ENCODE data around the gene CFAP46. TPM values are rescaled to one million over a fixed set of nuclear protein-coding genes. Genes with fewer than 3 reads are reported as not detected.

Gene CFAP46
- total and polyA plus RNA-seq, 7 experiments from 2014 or later, result 0.05 TPM; not detected in 6

DNA sequence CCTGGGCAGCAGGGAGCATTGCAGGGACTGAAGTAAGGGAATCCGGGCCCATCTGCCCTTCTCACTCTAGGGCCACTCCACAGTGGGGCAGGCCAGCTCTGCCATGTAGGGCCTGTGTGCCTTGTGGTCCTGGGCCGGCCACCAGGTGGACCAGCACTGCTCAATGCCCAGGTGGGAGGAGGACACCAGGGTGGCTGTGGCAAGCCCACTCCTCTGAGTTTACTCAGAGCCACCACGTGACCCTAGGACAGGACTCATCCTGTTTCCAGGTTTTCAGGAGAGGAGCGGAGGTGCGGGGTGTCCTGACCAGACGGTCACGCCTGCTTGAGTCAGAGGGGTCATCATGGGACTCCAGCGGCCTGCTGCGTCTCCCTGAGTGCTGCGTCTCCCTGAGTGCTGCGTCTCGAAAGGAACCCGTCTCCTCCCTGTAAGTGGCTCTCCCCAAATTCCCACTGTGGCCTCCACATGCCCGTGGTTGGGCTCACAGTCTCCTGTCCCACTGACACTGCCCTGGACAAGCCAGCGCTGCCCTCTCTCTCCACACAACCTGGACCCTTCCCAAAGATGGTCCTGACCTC lies 2.9 kb downstream of the CFAP46 start:
- intact Hi-C loops (cut with micrococcal nuclease), result no loop called here
- Mint-ChIP-seq H3K36me3 (peaks cover 0 to 4% (median 0%) of the 10 kb centered on the region in 5 donors), H3K4me3 (no peak overlapping the region), H3K27me3 (peaks cover 38 to 53% (median 45%) of the 10 kb centered on the region in 5 donors), H3K4me1 (peaks cover 0 to 9% (median 5%) of the 10 kb centered on the region in 7 donors), H3K27ac (peak overlapping the region in 1 of 9 donors; percentile 46), H3K9me3 (peaks cover 0 to 2% (median 0%) of the 10 kb centered on the region in 11 donors)
- ChIA-PET POLR2A (no interaction called here), CTCF (no interaction called here)
- DNase-seq, result no peak
- no peak for ATAC-seq
- Histone ChIP-seq H3K36me3 (ENCODE audit: control insufficient read depth in 2 of 3, insufficient read depth in 3 of 3, low read length in 3 of 3) (no peaks in the 10 kb centered on the region), H3K27me3 (ENCODE audit: control insufficient read depth in 2 of 2, insufficient read depth in 2 of 2, low read length in 2 of 2) (no peaks in the 10 kb centered on the region), H3K9me3 (ENCODE audit: control insufficient read depth in 2 of 3, low read length in 3 of 3) (no peaks in the 10 kb centered on the region), H3K27ac (ENCODE audit: low read depth, low read length) (no peak overlapping the region), H3K4me1 (ENCODE audit: control insufficient read depth in 2 of 2, insufficient read depth in 2 of 2, low read length in 2 of 2) (no peaks in the 10 kb centered on the region), H3K4me3 (ENCODE audit: low read length) (no peak overlapping the region)

DNA sequence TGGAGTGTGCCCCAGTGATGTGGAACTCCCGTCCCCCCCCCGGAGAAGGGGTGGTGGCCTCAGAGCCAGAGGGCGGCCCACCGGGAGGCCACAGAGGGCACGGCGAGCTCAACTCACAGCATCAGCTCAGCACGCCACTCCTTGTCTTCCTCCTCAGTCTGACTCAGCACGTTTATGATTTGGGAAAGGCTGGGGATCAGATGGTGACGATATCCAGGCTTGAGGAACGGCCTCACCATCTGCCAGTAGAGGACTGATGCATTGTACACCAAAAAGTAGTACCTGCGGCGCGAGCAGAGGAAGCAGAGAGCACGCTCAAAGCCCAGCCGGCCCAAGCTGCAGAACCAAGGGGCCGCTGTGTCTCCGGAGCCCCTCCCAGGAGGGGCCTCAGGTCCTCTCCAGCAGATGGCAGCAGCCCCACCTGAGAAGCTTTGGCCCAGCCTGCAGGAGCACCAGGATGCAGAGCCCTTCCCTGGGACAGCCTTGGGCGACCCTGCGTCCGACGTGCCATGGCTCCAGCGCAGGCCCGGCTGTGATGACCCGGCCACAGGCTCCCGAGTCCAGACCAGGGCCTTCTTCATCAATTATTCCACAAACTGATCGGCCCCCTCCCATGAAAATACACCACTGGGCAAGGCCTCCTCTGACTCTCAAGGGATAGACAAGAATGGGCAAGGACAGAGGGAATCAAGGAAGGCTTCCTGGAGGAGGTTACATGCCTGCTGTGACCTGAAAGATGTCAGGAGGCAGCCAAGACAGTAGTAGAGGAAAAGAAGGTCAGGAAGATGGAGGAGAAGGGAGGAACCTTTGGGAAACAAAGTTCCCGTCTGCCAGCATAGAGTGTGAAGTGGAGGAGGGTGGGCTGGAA lies 3.7 kb downstream of the CFAP46 start:
- Histone ChIP-seq H3K36me3 (ENCODE audit: control insufficient read depth in 2 of 3, insufficient read depth in 3 of 3, low read length in 3 of 3) (no peaks in the 10 kb centered on the region), H3K27ac (ENCODE audit: low read depth, low read length) (no peak overlapping the region), H3K9me3 (ENCODE audit: control insufficient read depth in 2 of 3, low read length in 3 of 3) (no peaks in the 10 kb centered on the region), H3K27me3 (ENCODE audit: control insufficient read depth in 2 of 2, insufficient read depth in 2 of 2, low read length in 2 of 2) (no peaks in the 10 kb centered on the region), H3K4me3 (ENCODE audit: low read length) (no peak overlapping the region), H3K4me1 (ENCODE audit: control insufficient read depth in 2 of 2, insufficient read depth in 2 of 2, low read length in 2 of 2) (no peaks in the 10 kb centered on the region)
- DNase-seq, result no peak
- no peak for ATAC-seq
- intact Hi-C loops (cut with micrococcal nuclease), result no loop called here
- Mint-ChIP-seq H3K4me1 (peaks cover 0 to 9% (median 5%) of the 10 kb centered on the region in 7 donors), H3K4me3 (no peak overlapping the region), H3K9me3 (no peaks in the 10 kb centered on the region), H3K27me3 (peaks cover 31 to 45% (median 37%) of the 10 kb centered on the region in 5 donors), H3K27ac (peak overlapping the region in 1 of 9 donors; percentile 46), H3K36me3 (peaks cover 0 to 4% (median 0%) of the 10 kb centered on the region in 5 donors)
- POLR2A ChIA-PET, result no interaction called here
- CTCF ChIA-PET, result no interaction called here

DNA sequence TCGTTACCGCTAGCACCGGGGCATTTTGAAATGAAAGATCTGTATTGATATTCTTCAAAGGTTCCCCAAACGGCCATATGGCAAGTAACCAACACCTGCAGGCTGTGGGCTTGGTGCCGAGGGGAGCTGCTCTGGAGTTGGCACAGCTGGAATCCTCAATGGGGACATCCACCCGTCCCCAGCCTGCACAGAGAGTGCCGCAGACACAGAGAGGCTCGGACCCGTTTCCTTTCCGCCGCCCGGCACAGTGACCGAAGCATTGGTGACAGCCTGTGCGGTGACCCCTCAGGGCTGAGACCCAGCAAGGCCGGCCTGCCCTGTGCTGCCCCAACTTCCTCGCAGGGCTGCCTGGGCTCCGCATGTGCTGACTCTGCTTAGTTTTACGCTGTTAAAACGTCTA lies 4.5 kb downstream of the CFAP46 start:
- CTCF ChIA-PET, result no interaction called here
- no peak for ATAC-seq
- no peaks in the 10 kb centered on the region for H3K36me3 ChIP-seq (ENCODE audit: control insufficient read depth in 2 of 3, insufficient read depth in 3 of 3, low read length in 3 of 3)
- DNase-seq, result no peak
- no peaks in the 10 kb centered on the region for H3K4me1 ChIP-seq (ENCODE audit: control insufficient read depth in 2 of 2, insufficient read depth in 2 of 2, low read length in 2 of 2)
- intact Hi-C loops (cut with micrococcal nuclease), result no loop called here
- H3K4me3 ChIP-seq (ENCODE audit: low read length), result no peak overlapping the region
- H3K9me3 ChIP-seq (ENCODE audit: control insufficient read depth in 2 of 3, low read length in 3 of 3), result no peaks in the 10 kb centered on the region
- Mint-ChIP-seq H3K36me3 (peaks cover 0 to 3% (median 0%) of the 10 kb centered on the region in 5 donors), H3K27ac (no peak overlapping the region), H3K27me3 (peaks cover 29 to 42% (median 35%) of the 10 kb centered on the region in 5 donors), H3K9me3 (no peaks in the 10 kb centered on the region), H3K4me1 (peaks cover 0 to 7% (median 3%) of the 10 kb centered on the region in 7 donors), H3K4me3 (no peak overlapping the region)
- no peaks in the 10 kb centered on the region for H3K27me3 ChIP-seq (ENCODE audit: control insufficient read depth in 2 of 2, insufficient read depth in 2 of 2, low read length in 2 of 2)
- POLR2A ChIA-PET, result no interaction called here
- no peak overlapping the region for H3K27ac ChIP-seq (ENCODE audit: low read depth, low read length)

DNA sequence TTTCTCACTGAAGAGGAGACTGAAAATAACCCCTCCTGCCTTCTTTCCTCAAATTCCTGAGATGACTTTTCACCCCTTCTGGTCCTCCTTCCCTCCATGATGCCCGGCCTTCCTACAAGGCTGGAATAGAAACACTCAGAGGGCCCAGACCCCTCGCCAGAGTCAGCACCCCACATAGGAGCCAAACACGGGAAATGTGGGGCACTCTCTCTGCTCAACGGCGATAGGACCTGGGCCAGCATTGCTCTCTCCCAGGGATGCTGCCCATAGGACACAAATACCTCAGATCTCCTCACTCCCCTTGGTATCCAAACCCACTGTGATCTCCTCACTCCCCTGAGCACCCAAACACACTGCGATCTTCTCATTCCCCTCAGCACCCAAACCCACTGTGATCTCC lies 7.4 kb downstream of the CFAP46 start:
- Histone ChIP-seq H3K4me3 (ENCODE audit: low read length) (no peak overlapping the region), H3K36me3 (ENCODE audit: control insufficient read depth in 2 of 3, insufficient read depth in 3 of 3, low read length in 3 of 3) (no peaks in the 10 kb centered on the region), H3K9me3 (ENCODE audit: control insufficient read depth in 2 of 3, low read length in 3 of 3) (no peaks in the 10 kb centered on the region), H3K27me3 (ENCODE audit: control insufficient read depth in 2 of 2, insufficient read depth in 2 of 2, low read length in 2 of 2) (no peaks in the 10 kb centered on the region), H3K27ac (ENCODE audit: low read depth, low read length) (no peak overlapping the region), H3K4me1 (ENCODE audit: control insufficient read depth in 2 of 2, insufficient read depth in 2 of 2, low read length in 2 of 2) (no peaks in the 10 kb centered on the region)
- no peaks in the 10 kb centered on the region for H3K9me3 Mint-ChIP-seq
- POLR2A ChIA-PET, result no interaction called here
- H3K27ac Mint-ChIP-seq, result no peak overlapping the region
- no peak overlapping the region for H3K4me3 Mint-ChIP-seq
- ATAC-seq, result no peak
- DNase-seq, result no peak
- no peaks in the 10 kb centered on the region for H3K36me3 Mint-ChIP-seq
- CTCF ChIA-PET, result no interaction called here
- peaks cover 7 to 18% (median 10%) of the 10 kb centered on the region in 5 donors for H3K27me3 Mint-ChIP-seq
- intact Hi-C loops (cut with micrococcal nuclease), result no loop called here
- peaks cover 0 to 9% (median 0%) of the 10 kb centered on the region in 7 donors for H3K4me1 Mint-ChIP-seq

DNA sequence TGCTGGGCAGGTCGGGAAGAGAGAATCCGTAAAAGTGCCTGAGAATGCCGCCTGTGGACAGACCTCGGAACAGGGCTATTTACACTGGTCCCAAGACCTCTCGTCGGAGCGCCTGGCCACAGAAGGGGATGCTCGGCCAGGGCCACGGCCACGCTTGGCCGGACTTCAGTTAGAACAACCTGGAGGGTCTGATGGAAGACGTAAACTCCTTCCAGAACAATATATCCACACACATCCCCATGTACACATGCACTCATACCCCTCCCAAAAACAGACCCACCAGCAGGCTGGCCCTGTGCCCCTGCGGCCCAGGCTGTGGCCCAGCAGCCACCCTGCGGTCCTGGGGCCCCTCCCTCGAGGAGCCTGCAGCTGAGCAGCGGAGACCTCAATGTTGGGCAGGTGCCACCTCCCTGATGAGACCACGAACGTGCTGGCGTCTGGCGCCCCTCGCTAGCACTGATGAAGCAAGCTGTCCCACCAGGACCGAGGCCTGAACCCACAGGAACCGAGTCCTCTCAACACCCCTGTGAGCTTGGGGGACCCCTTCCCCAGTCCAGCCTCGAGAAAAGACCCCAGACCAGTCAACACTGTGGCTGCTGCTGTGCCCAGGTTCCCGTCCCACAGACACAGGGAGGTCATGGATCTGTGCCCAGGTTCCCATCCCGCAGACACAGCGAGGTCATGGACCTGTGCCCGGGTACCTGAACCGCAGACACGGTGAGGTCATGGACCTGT lies 8.9 kb downstream of the CFAP46 start:
- H3K36me3 ChIP-seq (ENCODE audit: control insufficient read depth in 2 of 3, insufficient read depth in 3 of 3, low read length in 3 of 3), result no peaks in the 10 kb centered on the region
- intact Hi-C loops (cut with micrococcal nuclease), result no loop called here
- no peaks in the 10 kb centered on the region for H3K27me3 ChIP-seq (ENCODE audit: control insufficient read depth in 2 of 2, insufficient read depth in 2 of 2, low read length in 2 of 2)
- H3K4me1 ChIP-seq (ENCODE audit: control insufficient read depth in 2 of 2, insufficient read depth in 2 of 2, low read length in 2 of 2), result no peaks in the 10 kb centered on the region
- ATAC-seq (no peak), DNase-seq (no peak)
- ChIA-PET POLR2A (no interaction called here), CTCF (no interaction called here)
- Mint-ChIP-seq H3K27ac (no peak overlapping the region), H3K4me3 (no peak overlapping the region), H3K9me3 (no peaks in the 10 kb centered on the region), H3K27me3 (peaks cover 0 to 3% (median 0%) of the 10 kb centered on the region in 5 donors), H3K36me3 (no peaks in the 10 kb centered on the region), H3K4me1 (peaks cover 0 to 10% (median 0%) of the 10 kb centered on the region in 7 donors)
- no peaks in the 10 kb centered on the region for H3K9me3 ChIP-seq (ENCODE audit: control insufficient read depth in 2 of 3, low read length in 3 of 3)
- no peak overlapping the region for H3K27ac ChIP-seq (ENCODE audit: low read depth, low read length)
- no peak overlapping the region for H3K4me3 ChIP-seq (ENCODE audit: low read length)

DNA sequence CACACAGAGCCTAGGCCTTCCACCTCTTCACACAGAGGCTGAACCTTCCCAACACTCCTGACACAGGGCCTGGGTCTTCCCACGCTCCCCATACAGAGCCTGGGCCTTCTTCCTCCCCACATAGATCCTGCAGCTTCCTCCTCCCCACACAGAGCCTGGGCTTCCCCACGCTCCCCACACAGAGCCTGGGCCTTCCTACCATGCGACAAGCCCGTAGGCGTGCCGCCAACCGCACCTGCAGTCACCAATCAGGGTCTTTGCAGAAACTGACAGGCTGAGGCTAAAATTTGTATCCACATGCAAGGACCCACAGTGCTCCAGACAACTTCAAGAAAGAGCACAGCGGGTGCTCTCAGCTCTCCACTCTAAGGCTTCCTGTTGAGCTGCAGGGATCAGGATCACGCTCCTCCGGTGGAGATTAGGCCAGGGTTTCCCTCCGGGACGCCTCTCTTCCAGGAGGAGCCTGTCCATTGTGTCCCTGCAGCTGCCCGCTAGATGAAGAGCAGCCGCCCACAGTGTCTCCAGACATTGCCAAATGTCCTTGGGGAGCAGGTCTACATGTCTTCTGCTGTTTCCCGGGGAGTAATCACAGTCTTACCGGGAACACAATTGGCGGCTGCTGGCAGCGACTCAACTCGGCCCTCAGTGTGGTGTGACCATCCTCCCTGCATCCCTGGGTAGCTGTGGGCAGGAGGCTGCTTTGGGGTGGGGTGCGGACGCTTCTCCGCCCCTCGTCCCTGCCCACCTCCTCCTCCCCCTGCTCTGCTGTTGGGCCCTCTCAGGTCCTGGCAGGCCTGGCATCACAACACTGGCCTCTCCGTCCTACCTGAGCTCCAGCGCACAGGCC lies 9.7 kb downstream of the CFAP46 start:
- no peaks in the 10 kb centered on the region for H3K36me3 Mint-ChIP-seq
- CTCF ChIA-PET, result no interaction called here
- DNase-seq, result no peak

More for the DNA sequence above, 9.7 kb downstream of the CFAP46 start:
- H3K4me1 ChIP-seq (ENCODE audit: control insufficient read depth in 2 of 2, insufficient read depth in 2 of 2, low read length in 2 of 2), result no peaks in the 10 kb centered on the region
- peaks cover 0 to 11% (median 0%) of the 10 kb centered on the region in 7 donors for H3K4me1 Mint-ChIP-seq
- no peaks in the 10 kb centered on the region for H3K27me3 Mint-ChIP-seq
- POLR2A ChIA-PET, result no interaction called here
- no peak overlapping the region for H3K4me3 Mint-ChIP-seq
- H3K4me3 ChIP-seq (ENCODE audit: low read length), result no peak overlapping the region
- H3K36me3 ChIP-seq (ENCODE audit: control insufficient read depth in 2 of 3, insufficient read depth in 3 of 3, low read length in 3 of 3), result no peaks in the 10 kb centered on the region
- peak overlapping the region in 2 of 9 donors; percentile 39 to 40 for H3K27ac Mint-ChIP-seq
- no peaks in the 10 kb centered on the region for H3K9me3 Mint-ChIP-seq
- H3K9me3 ChIP-seq (ENCODE audit: control insufficient read depth in 2 of 3, low read length in 3 of 3), result no peaks in the 10 kb centered on the region
- intact Hi-C loops (cut with micrococcal nuclease), result no loop called here
- no peak overlapping the region for H3K27ac ChIP-seq (ENCODE audit: low read depth, low read length)
- no peaks in the 10 kb centered on the region for H3K27me3 ChIP-seq (ENCODE audit: control insufficient read depth in 2 of 2, insufficient read depth in 2 of 2, low read length in 2 of 2)
- ATAC-seq, result peak; percentile 53
